Stimulated activated CD8-positive, alpha-beta memory T cell treated with anti-CD3 and anti-CD28 coated beads, Interleukin-4, amount 100 ng/mL, for 48 hours (primary cell): ENCODE measurements around the gene POU2F2.
"Not testable (repeated sequence)": the region's sequence is repeated elsewhere in the genome, so short reads cannot be mapped to it uniquely, and the experiment has no call there.

Source experiments
- DNase-seq: peaks from one replicate; pipeline ENCODE4 v3.0.0-alpha.2; 2020

The POU2F2 gene

DNA sequence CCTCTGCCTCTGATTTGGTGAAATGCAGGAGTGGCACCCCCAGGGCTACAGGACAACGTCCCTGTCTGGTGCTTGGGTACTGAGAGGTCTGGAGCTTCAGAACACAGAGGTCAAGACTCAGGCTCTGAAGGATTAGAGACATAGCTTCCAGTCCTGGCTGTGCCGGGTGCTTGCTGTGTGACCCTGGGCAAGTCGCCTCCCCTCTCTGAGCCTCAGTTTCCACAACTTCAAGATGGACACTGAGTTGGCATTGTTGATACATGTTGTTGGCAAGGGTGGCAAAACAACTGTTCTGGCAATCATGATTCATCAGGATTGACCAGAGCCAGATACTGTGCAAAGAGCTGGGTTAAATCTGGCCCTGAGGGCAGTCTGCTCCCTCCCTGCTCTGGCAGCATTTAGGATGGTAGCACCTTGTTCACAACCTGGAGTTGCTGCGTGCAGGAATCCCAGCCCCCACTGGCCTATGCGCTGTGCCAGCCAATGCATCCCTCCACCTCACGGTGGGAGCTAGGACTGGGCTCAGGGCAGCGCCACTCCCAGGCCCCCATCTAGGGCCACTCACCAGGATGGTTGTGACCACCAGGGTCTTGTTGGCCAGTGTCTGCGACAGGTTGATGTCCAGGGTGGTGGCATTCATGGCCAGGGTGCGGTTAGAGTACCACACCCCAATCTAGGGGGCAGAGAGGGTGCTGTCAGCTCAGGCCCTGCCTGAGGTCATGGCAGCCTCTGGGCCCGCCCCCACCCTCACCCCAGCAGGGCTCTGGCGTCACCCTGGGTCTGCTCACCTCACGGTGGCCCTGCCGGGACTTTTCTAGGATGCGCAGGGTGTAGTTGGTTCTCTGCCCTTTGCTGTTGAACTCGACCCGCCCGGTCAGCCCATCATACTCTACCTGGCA is 79.0 kb downstream of the POU2F2 start:
- DNase-seq: no peak

DNA sequence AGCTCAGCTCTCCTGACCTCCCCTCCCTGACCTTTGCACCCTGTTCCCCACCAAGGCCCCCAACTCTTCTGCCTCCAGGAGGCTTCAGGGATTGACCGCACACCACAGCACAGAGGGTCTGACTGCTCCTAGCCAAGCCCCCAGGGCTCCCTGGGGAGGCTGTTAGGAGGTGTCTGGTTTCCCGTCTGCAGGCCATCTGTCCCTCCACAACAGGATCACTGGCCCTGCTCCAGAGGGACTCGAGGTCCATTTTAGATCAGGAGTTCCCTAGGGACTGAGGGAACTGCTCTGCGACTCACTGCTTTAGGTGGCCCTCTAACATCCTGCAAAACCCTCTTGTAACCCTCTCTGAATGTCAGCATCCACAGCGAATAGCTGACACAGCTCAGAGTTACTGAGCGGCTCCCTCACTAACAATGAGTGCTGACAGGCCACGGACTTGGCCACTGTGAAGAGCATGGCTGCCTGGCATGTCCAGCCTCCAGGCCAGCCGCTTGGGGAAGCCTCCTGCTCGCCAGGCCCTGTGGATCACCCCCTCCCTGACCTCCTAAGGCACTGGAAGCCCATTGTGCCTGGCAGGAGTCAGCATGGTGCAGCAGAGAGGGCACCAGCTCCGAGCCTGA is 79.9 kb downstream of the POU2F2 start:
- DNase-seq: no peak

DNA sequence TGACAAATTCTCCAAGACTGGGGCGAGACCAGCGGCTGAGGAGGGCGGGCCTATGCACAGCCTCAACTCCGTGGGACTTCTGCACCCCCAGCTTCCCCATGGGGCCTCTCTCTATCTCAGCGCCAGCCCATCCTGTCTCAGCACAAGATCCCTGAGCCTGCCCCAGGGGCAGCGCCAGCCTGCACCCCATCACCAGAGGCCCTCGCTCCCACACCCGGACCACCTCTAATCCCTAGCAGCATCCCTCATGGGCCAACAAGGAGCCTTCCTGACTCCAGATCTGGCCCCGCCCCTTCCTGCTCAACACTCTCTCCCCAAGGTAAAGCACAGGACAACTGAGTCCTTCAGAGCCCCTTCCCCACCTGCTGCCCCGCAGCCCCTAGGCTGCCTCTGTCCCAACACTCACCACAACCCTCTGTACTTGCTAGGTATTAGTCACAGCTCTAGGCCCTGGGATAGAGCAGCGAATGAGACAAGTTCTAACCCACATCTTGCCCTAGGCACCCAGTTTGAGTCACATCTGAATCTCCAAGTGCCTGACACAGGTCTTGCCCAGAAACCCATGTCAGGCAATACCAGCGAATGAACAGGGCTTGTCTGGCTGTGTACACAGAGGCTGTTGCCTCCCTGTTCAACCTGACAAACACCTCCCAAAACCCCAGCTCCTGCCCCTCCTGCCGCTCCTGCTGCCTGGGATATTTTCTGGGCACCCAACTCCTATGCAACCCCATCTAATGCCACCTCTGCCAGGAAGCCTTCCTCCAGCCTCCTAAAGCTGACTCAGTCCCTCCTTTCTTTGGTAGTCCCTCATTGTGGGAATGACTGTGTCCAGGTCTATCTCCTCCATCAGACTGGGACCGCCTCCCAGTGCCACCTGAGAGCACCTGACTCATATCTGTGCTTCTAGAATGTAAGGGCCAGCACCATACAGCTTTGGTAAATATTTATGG is 80.8 kb downstream of the POU2F2 start:
- DNase-seq: peak; percentile 66

DNA sequence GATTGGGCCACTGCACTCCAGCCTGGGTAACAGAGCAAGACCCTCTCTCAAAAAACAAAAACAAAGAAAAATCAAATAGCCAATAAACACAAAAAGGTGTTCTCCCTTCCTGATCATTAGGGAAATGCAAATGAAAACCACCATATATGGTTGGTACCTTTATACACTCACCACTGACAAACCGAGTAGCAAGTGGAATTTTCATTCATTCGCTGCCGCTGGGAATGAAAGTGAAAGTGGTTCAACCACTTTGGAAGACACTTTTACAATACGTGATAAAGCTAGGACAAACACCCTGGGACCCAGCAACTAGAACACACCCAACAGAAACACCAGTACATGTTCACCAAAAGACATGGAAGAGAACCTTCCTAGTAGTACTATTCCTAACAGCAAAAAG is 83.3 kb downstream of the POU2F2 start:
- no peak for DNase-seq

DNA sequence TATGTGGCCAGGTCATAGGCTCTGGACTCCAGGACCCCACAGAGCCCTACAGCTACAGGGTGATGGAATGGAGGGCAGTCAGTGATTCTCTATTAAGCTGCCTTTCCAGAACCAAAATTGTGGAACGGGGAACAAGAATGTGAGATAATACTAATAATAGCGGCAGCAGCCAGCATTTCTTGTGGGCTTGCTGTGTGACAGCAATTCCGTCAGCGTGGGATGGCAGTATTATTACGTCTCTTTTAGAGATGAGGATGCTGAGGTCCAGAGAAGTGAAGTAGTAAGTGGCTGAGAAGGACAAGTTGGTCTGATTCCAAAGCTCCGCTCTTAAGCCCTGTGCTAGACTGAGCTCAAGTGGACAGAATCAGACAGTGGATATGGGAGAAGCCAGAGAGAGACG is 86.7 kb downstream of the POU2F2 start:
- no peak for DNase-seq

DNA sequence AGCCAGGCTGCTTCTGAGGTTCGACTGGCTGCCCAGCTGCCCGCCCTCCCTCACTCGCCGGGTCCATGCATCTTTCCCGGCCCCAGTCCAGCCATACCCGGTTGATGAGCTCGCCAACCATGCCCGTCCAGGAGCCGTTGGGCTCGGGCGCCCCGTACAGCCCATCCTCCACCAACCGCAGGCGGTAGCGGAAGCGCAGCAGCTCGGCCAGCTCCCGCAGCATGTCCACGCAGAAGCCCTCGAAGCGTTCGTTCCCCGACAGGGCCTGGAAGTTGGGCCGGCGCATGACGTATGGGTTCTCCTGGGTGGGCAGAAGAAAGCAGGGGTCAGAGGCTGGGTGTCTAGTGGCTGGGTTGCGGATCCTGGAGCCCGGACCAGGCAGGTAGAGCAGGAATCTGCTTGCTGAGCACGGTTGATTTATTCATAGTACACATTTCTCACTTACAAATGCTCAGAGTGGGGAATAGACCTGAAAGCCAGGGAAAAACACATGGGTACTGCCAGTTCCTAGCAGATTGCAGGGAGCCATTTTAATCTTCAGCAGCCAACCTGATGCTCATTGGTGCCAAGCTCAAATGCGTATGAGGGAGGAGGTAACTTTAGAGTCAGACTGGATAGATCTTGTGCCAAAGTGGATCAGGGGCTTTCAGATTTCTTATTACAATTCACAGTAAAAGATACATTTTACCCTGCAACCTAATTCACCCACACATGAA is 89.6 kb downstream of the POU2F2 start:
- DNase-seq: no peak

DNA sequence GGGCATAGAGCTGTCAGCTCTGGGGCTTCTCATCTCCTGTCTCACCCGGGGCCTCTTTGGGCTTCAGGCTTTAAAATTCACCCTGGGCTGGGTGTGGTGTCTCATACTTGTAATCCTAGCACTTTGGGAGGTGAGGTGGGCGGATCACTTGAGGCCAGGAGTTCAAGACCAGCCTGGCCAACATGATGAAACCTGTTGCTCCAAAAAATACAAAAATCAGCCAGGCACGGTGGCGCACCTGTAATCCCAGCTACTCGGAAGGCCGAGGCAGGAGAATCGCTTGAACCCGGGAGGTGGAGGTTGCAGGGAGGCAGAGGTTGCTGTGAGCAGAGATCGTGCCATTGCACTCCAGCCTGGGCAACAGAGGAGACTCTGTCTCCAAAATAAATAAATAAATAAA is 91.8 kb downstream of the POU2F2 start:
- not testable (repeated sequence) for DNase-seq

DNA sequence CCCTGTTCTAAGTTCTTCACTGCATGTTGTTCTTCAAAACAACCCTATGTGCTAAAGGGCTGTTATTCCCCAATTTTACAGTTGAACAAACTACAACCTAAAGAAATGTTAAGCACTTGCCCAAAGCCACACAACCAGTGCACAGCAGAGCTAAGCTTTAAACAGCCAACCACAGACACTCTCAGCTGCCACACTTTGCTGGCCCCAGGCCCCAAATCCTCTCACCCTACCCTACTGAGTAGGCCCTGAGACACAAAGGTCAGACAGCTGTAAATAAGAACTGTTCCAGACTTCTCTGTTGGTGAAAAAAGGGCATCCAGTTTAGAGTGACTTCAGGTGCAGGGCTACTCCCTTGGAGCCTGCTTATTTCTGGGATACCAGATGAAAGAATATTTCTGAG is 92.2 kb downstream of the POU2F2 start:
- DNase-seq: no peak

DNA sequence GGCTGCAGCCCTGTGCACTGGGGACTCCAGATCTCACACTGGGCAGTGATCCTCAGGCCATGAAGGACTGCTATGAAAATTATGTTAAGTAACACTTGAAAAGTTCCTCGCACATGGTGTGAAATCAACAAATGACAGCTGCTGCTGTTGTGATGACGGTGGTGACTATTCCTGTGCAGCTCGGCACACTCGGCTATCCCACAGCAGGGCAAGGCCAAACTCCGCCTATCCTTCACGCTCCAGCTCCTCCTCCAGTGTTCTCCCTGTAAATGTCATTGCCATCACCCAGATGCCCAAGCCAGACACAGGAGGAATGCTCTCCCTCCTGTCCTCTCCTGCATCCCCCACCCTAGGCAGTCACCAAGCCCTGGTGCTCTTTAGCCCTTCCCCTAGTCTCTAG is 93.6 kb downstream of the POU2F2 start:
- DNase-seq: no peak

DNA sequence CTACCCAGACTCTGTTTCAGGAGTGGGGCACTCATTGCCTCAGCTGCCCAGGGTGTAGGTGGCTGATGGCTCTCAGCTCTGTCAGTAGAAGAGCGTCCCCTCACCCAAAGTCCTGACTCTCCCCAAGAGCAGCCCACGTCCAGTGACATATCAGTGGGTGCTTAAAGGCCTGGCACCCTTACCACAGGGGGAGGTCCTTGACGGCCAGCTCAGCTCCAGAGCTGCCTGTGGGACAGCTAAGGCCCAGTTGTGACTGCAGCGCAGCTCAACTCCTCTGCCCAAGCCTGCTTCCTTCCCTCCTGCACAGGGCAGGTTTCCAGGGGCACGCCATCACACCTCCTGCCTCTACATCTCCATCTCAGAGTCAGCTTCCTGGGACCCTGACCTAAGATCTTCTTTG is 94.6 kb downstream of the POU2F2 start:
- no peak for DNase-seq
